ENCODE data around the gene APPL2. TPM values are rescaled to one million over a fixed set of nuclear protein-coding genes. Genes with fewer than 3 reads are reported as not detected.

Gene APPL2
- polyA plus RNA-seq, 1 donor from 2014 or later, result 47.0 TPM

DNA sequence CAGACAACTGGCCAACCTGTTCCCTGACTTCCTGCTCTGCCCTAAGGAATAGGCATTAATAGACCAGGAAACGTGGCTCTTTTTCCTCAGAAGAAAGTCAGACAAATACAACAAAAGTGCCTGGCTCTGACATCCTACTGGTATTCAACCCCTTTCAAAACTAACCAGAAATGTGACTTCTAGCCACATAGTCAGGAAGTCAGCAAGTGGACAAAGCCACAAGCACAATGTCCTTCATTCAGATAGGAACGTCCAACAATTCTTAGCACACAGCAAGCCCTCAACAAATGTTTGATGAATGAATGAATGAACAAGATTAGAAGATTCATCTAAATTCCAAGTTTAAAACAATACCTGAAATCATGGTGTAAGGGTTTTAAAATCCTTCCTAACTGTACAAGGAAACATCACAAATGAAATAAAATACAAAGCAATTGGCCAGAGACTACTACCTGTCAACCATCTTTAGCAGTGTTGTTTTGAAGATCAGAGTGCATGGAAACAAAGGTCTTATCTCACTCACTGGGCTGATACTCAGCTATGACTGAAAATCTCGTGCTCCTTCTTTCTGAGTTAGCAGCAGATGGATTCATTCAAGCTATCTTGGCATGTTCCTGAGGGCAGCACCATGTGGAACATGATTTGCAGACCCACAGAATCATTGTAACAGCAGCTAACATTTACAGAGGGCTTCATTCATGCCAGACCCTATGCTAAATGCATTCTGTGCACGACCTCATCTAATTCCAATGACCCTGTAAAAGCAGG, 16.5 kb downstream of the APPL2 start:
- Histone ChIP-seq H3F3A (ENCODE audit: insufficient read depth, low read length, poor library complexity, severe bottlenecking) (no peaks in the 10 kb centered on the region), H3K27me3 (ENCODE audit: insufficient read depth, low read depth, low read length) (no peaks in the 10 kb centered on the region), H3K4me3 (ENCODE audit: low read length) (no peak overlapping the region), H3K9ac (ENCODE audit: low read length) (no peak overlapping the region), H3K9me3 (ENCODE audit: low read length) (no peaks in the 10 kb centered on the region), H2AFZ (ENCODE audit: low read depth, low read length) (no peak overlapping the region), H3K27ac (ENCODE audit: low read length) (no peak overlapping the region), H4K20me1 (ENCODE audit: insufficient read depth) (no peaks in the 10 kb centered on the region), H3K79me2 (replicated peaks; ENCODE audit: insufficient read depth, low read length) (no peaks in the 10 kb centered on the region), H3K4me2 (ENCODE audit: low read length) (no peak overlapping the region), H3K36me3 (ENCODE audit: insufficient read depth, low read length) (peaks cover 10% of the 10 kb centered on the region), H3K9me2 (ENCODE audit: insufficient read depth, low read length) (no peaks in the 10 kb centered on the region)
- TF ChIP-seq POLR2AphosphoS5 (IDR thresholded peaks at IDR 0.05) (no peak), TAF1 (IDR thresholded peaks at IDR 0.05; ENCODE audit: low read depth) (no peak), RAD21 (conservative IDR thresholded peaks at IDR 0.05) (no peak), SMC3 (conservative IDR thresholded peaks at IDR 0.05; ENCODE audit: poor library complexity) (no peak), EP300 (conservative IDR thresholded peaks at IDR 0.05; ENCODE audit: poor library complexity, severe bottlenecking) (no peak), EZH2 (IDR thresholded peaks at IDR 0.05; ENCODE audit: borderline replicate concordance, insufficient read depth, low read length, poor library complexity, severe bottlenecking) (no peak), MXI1 (conservative IDR thresholded peaks at IDR 0.05; ENCODE audit: poor library complexity, severe bottlenecking) (no peak)
- TF ChIP-seq, protein P1, sequence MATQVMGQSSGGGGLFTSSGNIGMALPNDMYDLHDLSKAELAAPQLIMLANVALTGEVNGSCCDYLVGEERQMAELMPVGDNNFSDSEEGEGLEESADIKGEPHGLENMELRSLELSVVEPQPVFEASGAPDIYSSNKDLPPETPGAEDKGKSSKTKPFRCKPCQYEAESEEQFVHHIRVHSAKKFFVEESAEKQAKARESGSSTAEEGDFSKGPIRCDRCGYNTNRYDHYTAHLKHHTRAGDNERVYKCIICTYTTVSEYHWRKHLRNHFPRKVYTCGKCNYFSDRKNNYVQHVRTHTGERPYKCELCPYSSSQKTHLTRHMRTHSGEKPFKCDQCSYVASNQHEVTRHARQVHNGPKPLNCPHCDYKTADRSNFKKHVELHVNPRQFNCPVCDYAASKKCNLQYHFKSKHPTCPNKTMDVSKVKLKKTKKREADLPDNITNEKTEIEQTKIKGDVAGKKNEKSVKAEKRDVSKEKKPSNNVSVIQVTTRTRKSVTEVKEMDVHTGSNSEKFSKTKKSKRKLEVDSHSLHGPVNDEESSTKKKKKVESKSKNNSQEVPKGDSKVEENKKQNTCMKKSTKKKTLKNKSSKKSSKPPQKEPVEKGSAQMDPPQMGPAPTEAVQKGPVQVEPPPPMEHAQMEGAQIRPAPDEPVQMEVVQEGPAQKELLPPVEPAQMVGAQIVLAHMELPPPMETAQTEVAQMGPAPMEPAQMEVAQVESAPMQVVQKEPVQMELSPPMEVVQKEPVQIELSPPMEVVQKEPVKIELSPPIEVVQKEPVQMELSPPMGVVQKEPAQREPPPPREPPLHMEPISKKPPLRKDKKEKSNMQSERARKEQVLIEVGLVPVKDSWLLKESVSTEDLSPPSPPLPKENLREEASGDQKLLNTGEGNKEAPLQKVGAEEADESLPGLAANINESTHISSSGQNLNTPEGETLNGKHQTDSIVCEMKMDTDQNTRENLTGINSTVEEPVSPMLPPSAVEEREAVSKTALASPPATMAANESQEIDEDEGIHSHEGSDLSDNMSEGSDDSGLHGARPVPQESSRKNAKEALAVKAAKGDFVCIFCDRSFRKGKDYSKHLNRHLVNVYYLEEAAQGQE (IDR thresholded peaks at IDR 0.05; ENCODE audit: borderline replicate concordance), result no peak
- TF ChIP-seq, protein P2, sequence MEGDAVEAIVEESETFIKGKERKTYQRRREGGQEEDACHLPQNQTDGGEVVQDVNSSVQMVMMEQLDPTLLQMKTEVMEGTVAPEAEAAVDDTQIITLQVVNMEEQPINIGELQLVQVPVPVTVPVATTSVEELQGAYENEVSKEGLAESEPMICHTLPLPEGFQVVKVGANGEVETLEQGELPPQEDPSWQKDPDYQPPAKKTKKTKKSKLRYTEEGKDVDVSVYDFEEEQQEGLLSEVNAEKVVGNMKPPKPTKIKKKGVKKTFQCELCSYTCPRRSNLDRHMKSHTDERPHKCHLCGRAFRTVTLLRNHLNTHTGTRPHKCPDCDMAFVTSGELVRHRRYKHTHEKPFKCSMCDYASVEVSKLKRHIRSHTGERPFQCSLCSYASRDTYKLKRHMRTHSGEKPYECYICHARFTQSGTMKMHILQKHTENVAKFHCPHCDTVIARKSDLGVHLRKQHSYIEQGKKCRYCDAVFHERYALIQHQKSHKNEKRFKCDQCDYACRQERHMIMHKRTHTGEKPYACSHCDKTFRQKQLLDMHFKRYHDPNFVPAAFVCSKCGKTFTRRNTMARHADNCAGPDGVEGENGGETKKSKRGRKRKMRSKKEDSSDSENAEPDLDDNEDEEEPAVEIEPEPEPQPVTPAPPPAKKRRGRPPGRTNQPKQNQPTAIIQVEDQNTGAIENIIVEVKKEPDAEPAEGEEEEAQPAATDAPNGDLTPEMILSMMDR (IDR thresholded peaks at IDR 0.05; ENCODE audit: poor library complexity, severe bottlenecking), result no peak

DNA sequence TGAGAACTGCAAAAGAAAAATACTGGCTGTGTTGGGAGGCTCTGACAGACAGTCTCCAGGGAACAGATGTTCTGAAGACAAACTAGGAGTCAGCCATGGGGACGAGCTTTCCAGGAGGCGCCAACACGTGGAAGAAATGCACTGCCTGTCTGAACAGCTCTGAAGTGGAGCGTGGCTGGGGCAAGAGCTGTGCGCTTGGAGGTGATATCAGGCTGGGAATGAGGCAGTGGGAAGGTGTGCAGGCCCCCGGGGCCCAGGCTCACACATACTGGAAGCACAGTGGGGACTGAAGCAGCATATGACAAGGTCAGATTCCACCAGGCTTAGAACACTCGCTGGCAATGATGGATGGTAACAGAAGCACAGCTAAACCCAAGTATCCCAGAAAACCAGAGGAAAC, 17.5 kb downstream of the APPL2 start:
- no peaks in the 10 kb centered on the region for H3K27me3 ChIP-seq (ENCODE audit: insufficient read depth, low read depth, low read length)
- no peak overlapping the region for H3K4me2 ChIP-seq (ENCODE audit: low read length)

More for the DNA sequence above, 17.5 kb downstream of the APPL2 start:
- Histone ChIP-seq H3F3A (ENCODE audit: insufficient read depth, low read length, poor library complexity, severe bottlenecking) (no peaks in the 10 kb centered on the region), H3K9me3 (ENCODE audit: low read length) (no peaks in the 10 kb centered on the region), H3K4me3 (ENCODE audit: low read length) (no peak overlapping the region), H3K36me3 (ENCODE audit: insufficient read depth, low read length) (peaks cover 10% of the 10 kb centered on the region), H3K27ac (ENCODE audit: low read length) (no peak overlapping the region), H2AFZ (ENCODE audit: low read depth, low read length) (no peak overlapping the region), H3K79me2 (replicated peaks; ENCODE audit: insufficient read depth, low read length) (no peaks in the 10 kb centered on the region), H3K9me2 (ENCODE audit: insufficient read depth, low read length) (no peaks in the 10 kb centered on the region), H4K20me1 (ENCODE audit: insufficient read depth) (no peaks in the 10 kb centered on the region), H3K9ac (ENCODE audit: low read length) (no peak overlapping the region)
- TF ChIP-seq TAF1 (IDR thresholded peaks at IDR 0.05; ENCODE audit: low read depth) (no peak), SMC3 (conservative IDR thresholded peaks at IDR 0.05; ENCODE audit: poor library complexity) (no peak), EZH2 (IDR thresholded peaks at IDR 0.05; ENCODE audit: borderline replicate concordance, insufficient read depth, low read length, poor library complexity, severe bottlenecking) (no peak), RAD21 (conservative IDR thresholded peaks at IDR 0.05) (no peak), MXI1 (conservative IDR thresholded peaks at IDR 0.05; ENCODE audit: poor library complexity, severe bottlenecking) (no peak), POLR2AphosphoS5 (IDR thresholded peaks at IDR 0.05) (no peak), EP300 (conservative IDR thresholded peaks at IDR 0.05; ENCODE audit: poor library complexity, severe bottlenecking) (no peak)
- TF ChIP-seq, protein P2 (IDR thresholded peaks at IDR 0.05; ENCODE audit: poor library complexity, severe bottlenecking), result no peak
- TF ChIP-seq, protein P1 (IDR thresholded peaks at IDR 0.05; ENCODE audit: borderline replicate concordance), result no peak
